UCSD-AML1 (cell line): ENCODE data around the gene FCER1G.
"Not testable (repeated sequence)": the region's sequence is repeated elsewhere in the genome, so short reads cannot be mapped to it uniquely, and the experiment has no call there.

Experiments
- DNase-seq: peaks from one replicate; lab custom pipeline; 2025; ENCODE audit not compliant: unreplicated experiment; lab: John Stamatoyannopoulos, UW

FCER1G gene

DNA sequence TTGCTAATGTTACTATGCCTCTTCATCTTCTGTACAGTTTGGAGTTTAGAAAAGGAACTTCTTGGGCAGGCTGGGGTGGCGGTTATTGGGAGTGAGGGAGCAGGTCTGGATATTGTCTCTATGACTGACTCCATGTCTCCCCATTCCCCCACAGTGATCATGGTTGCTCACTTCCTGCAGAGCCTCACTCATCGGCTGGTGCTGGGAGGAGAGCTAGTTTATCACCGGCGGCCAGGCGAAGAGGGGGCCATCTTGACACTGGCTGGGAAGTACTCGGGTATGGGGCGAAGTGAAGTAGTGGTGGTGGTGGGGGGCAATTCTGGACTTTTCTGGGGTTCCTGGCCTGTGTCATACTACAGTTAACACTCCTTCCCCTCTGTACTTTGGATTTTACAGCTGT is 12.9 kb downstream of the FCER1G start:
- DNase-seq: no peak

DNA sequence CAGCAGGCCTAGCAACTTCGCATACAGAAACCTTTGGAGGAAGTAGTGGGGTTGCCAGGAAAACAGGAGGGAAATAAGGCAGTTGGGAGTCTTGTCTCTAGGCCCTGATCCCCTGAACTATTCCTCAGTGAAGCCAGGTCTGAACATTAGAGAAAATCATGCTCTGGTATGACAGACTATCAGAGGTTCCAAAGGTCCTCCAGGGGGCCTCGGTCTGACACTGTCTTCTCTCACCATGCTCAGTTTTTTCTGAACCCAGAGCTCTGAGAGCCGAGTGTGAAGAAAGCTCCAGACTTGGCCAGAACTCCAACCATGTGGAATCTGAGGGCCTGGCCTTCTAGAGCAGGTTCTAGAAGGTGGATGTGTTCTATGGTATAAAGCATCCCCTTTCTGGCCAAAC is 14.8 kb downstream of the FCER1G start:
- no peak for DNase-seq

- no peak for DNase-seq
Measured at GRCh38 chr1:161230762-161231161, 15.7 kb downstream of the FCER1G start.

DNA sequence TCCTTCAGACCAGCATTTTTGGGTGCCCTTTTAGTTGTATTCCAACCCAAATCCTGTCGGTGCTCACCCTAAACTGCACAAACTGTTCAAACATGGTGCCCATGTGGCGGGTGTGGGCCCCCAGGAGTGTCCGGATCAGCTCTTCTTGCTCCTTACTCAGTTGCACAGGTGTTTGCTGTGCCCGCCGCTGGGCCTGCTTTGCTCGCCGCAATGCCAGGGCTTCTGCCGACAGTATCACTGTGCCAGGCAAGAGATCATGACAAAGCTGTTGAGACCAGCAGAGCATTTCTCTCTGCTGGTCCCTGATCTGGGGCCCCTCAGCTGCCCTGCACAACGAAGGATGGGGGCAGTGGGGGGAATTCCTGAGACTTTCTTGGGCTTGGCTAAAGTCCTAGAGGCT is 18.0 kb downstream of the FCER1G start:
- DNase-seq: no peak

DNA sequence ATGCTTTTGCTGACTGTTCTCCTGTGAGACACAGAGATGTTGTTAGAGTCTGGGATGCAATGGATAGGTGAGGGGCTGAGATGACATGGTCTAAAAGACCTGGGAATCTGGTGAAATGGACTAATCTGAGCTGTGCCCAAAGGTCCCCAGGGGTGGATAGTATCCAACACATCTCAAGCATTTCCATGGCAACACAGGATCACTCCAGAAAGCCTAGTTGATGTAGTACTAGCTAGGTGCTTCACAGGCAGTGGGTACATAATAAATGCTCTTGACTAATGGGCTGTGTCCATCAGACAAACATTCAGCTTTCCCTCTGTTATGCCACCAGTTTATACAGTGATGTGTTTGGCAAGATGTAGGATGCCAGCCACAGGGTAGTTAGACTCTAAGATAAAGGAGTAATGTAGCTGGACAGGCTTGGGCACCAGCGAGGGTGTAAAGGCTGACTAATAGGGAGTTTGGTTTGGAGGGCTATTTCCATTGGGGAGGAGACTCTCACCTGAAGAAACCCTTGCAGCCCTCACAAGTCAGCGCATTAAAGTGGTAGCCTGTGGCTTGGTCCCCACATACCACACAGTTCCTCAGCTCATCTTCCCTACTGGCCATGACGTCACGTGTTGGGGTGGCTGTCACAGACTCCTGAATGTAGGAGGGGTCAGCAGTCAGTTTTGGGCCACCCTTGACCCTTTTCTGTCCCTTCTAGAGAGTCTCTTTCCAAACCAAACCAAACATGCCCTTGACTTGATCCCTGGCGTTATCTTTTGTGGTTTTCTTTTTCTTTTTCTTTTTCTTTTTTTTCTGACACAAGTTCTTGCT is 21.1 kb downstream of the FCER1G start:
- no peak for DNase-seq

GRCh38 chr1:161238039-161238473 is 23.0 kb downstream of the FCER1G start, which contains the start of gene NR1I3:
Gene NR1I3, minus strand, starts transcription at chr1:161238203. Its CDS starts 1,638 bp downstream, at chr1:161236565.
- no peak for DNase-seq

DNA sequence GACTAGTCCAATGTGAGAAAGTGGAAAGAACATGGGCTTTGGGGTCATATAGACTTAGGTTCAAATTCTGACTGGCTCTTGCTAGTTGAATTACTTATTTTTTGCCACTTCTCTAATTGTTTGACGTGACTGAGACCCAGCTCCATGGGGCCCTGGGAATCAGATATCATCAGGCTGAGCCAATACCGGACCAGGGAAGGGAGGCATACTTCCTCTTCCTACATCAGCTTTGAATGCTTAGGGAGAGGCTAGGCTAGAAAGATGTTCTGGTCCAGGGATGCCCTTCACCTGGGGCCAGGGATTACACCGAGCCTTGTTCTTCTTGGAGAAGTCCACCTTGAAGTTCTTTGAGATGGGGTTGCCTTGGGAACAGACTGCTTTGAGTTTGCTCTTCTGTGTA is 26.6 kb downstream of the FCER1G start:
- DNase-seq: peak; percentile 30

- no peak for DNase-seq
Measured at GRCh38 chr1:161242313-161242712, 27.2 kb downstream of the FCER1G start.

DNA sequence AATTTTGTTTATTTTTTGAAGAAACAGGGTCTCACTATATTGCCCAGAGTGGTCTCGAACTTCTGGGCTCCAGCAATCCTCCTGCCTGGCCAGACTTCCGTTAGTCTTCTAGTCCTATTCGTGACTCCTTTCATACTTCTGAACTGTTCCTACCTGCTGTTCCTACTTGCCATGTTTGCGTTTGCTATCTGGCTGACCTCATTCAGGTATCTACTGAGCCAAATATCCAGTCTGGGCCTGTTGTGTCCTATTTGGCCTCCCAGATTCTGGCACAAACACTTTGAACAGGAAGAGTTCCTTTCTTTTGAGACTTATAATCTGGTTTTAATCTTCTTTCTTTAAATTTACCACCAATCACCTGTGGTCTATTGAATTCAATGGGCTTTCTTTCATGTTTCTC is 29.8 kb downstream of the FCER1G start:
- DNase-seq: no peak

- DNase-seq: not testable (repeated sequence)
Measured at GRCh38 chr1:161250100-161250499, 35.0 kb downstream of the FCER1G start.

- no peak for DNase-seq
Measured at GRCh38 chr1:161250829-161251228, 35.7 kb downstream of the FCER1G start.

- no peak for DNase-seq
Measured at GRCh38 chr1:161251579-161251978, 36.5 kb downstream of the FCER1G start.

DNA sequence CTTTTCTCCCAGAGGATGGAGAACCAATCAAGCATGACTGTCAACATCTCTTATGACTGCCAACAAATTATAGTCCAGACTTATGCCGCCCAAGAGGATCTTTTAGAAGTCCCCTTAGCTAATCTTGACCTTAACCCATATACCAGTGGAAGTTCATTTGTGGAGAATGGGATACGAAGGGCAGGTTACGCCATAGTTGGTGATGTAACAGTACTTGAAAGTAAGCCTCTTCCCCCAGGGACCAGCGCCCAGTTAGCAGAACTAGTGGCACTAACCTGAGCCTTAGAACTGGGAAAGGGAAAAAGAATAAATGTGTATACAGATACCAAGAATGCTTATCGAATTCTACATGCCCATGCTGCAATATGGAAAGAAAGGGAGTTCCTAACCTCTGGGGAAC is 40.2 kb downstream of the FCER1G start:
- DNase-seq: not testable (repeated sequence)

GRCh38 chr1:161255955-161256520 is 40.9 kb downstream of the FCER1G start:
- not testable (repeated sequence) for DNase-seq

DNA sequence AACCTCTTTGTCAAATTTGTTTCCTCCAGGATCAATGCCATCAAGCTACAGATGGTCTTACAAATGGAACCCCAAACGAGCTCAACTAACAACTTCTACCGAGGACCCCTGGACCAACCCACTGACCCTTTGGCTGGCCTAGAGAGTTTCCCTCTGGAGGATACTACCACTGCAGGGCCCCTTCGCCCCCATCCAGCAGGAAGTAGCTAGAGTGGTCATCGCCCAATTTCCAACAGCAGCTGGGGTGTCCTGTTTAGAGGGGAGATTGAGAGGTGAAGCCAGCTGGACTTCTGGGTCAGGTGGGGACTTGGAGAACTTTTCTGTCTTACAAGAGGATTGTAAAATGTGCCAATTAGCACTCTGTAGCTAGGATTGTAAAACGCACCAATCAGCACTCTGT is 42.0 kb downstream of the FCER1G start:
- not testable (repeated sequence) for DNase-seq

- no peak for DNase-seq
Measured at GRCh38 chr1:161258439-161259344, 43.6 kb downstream of the FCER1G start, which contains the start of gene PCP4L1. Gene PCP4L1, plus strand, starts transcription at chr1:161258745. Its CDS starts 230 bp downstream, at chr1:161258975.

DNA sequence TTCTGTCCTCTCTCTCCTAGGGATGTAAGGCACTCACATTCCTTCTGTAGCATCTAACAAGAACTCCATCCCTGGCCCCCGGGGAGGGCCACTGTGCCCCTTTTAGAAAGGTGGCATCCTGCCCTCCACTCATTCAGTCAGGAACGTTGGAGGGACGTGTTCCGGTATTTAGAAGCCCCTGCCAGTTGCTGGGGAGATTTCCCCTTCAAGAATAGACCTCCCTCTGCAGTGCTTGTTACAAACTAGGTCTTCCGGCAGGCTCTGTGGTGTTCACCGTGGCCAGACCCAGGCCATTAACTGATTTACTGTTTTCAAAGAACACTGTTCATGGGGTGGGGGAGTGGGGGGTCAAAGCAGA is 44.2 kb downstream of the FCER1G start:
- DNase-seq: no peak

DNA sequence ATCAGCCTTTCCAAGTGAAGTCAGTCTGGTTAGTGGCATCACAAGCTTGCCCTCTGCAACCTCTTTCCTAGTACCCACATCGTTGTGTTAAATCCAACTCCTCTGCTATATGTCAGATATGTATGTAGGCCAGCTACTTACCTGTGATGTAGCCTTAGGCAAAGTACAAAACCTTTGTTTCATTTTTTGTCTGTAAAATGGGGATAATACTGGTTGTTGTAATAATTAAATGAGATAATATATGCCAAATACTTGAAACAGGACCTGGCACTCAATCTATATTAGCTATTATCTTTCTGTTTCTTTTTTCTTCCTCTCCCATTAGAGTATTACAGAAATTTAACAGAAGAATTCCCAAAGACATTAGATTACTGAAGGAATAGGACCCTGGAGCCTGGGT is 44.7 kb downstream of the FCER1G start:
- no peak for DNase-seq

DNA sequence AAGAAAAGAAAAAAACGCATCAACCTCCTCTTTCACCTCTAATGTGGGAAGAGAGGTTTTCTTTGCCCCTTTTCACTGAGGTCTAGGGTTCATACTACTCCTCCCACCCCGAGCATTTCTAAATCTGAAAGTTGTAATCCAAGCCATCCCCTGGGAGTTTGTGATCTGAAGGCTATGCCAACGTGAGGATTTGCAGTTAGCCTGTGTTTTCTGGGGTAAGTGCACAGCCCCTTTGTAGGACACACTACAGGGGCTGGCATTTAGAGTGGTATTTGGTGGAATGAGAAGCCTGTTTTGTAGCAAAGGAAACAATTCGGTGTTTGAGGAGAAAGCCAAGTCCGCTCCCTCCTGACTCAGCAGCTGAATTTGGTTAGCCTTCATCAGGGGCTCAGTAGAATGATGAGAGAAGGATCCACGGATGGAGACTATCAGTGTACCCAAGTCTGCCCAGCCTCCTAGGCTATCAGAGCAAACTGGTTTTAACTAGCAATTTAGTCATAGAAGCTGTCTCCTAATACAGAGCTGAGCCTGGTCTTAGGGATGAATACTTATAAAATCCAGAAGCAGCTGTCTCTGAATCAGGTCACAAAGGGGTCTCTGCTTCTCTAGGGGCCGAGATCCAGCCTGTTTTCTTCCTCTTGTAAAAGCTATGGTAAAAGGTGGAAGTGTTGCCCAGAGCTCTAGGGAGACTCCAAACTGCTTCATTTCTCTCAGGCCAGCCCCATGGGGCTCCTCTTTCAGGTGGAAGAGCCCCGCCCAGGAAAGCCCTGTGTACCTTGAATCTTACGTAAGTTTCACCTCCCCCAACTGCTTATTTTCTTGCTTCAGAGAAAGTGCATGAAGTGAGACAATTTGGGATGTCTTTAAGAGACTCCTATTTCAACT is 45.5 kb downstream of the FCER1G start:
- DNase-seq: no peak
